GM19351 (cell line): ENCODE measurements around the gene NCAM1.

ENCODE experiments used
- ATAC-seq: cut with Tn5 transposase; IDR thresholded peaks from one replicate; pipeline ENCODE4 v1.9.1; 2021; ENCODE audit warnings: mild to moderate bottlenecking, moderate library complexity; ENCODE audit not compliant: unreplicated experiment

NCAM1 gene

GRCh38 chr11:113121746-113122145, 160.5 kb downstream of the NCAM1 start:
- no peak for ATAC-seq

- ATAC-seq, result no peak
These were observed 162.8 kb downstream of the NCAM1 start for GRCh38 chr11:113124006-113124405.

- no peak for ATAC-seq
These were observed 163.4 kb downstream of the NCAM1 start for GRCh38 chr11:113124578-113124977.

GRCh38 chr11:113129261-113129992, 168.2 kb downstream of the NCAM1 start:
- ATAC-seq, result no peak

- no peak for ATAC-seq
These were observed 170.0 kb downstream of the NCAM1 start for GRCh38 chr11:113131036-113131775.

GRCh38 chr11:113133071-113133470, 171.9 kb downstream of the NCAM1 start:
- ATAC-seq, result no peak

GRCh38 chr11:113134626-113135025, 173.4 kb downstream of the NCAM1 start:
- no peak for ATAC-seq

GRCh38 chr11:113137713-113138529, 176.7 kb downstream of the NCAM1 start:
- ATAC-seq, result no peak

- no peak for ATAC-seq
These were observed 177.5 kb downstream of the NCAM1 start for GRCh38 chr11:113138731-113139130.

- no peak for ATAC-seq
These were observed 179.8 kb downstream of the NCAM1 start for GRCh38 chr11:113141010-113141409.

GRCh38 chr11:113142508-113142907, 181.3 kb downstream of the NCAM1 start:
- no peak for ATAC-seq

GRCh38 chr11:113147249-113147648, 186.0 kb downstream of the NCAM1 start:
- no peak for ATAC-seq

GRCh38 chr11:113148076-113148475, 186.9 kb downstream of the NCAM1 start:
- ATAC-seq, result no peak

GRCh38 chr11:113148652-113149051, 187.4 kb downstream of the NCAM1 start:
- no peak for ATAC-seq

GRCh38 chr11:113151521-113151920, 190.3 kb downstream of the NCAM1 start:
- ATAC-seq, result no peak

GRCh38 chr11:113152500-113152899, 191.3 kb downstream of the NCAM1 start:
- ATAC-seq, result no peak

- ATAC-seq, result no peak
These were observed 192.6 kb downstream of the NCAM1 start for GRCh38 chr11:113153847-113154246.

GRCh38 chr11:113159988-113160807, 199.0 kb downstream of the NCAM1 start:
- no peak for ATAC-seq

GRCh38 chr11:113160808-113161124, 199.5 kb downstream of the NCAM1 start:
- no peak for ATAC-seq

- no peak for ATAC-seq
These were observed 200.7 kb downstream of the NCAM1 start for GRCh38 chr11:113161711-113162591.
